CD14-positive monocyte (primary cell): Measurements from ENCODE around the gene DPYD. TPM values are rescaled to one million over a fixed set of nuclear protein-coding genes. Genes with fewer than 3 reads are reported as not detected.

Source experiments
- DNase-seq, 3 donors: peaks; one replicate each; pipeline ENCODE4 v3.0.0-alpha.2; 2011 to 2022
- H2AFZ ChIP-seq: 2 replicates; pipeline ENCODE4 v1.6.0; 2012; ENCODE audit warnings: mild to moderate bottlenecking, low read depth, low read length, inconsistent platforms; ENCODE audit not compliant: insufficient read depth, poor library complexity, severe bottlenecking
- H3K27ac ChIP-seq, 2 donors: 1 replicate in 1 of 2; 2 replicates in 1 of 2; pipeline ENCODE4 v1.5.1; 2012 to 2013; ENCODE audit warnings: low read length in 2 of 2, control low read depth in 1 of 2, inconsistent platforms in 1 of 2, low read depth in 1 of 2, mild to moderate bottlenecking in 1 of 2
- H3K27me3 ChIP-seq, 2 donors: one replicate each; pipeline versions ENCODE4 v1.6.0 to v1.6.1; 2011 to 2013; ENCODE audit warnings: low read length in 2 of 2; ENCODE audit not compliant: control insufficient read depth in 2 of 2, insufficient read depth in 2 of 2
- H3K36me3 ChIP-seq, 2 donors: replicated peaks in 1 of 2; 1 replicate in 1 of 2; 2 replicates in 1 of 2; pipeline versions ENCODE4 v1.5.1 to v1.6.1; 2012 to 2013; ENCODE audit warnings: low read length in 2 of 2, control low read depth in 1 of 2, inconsistent platforms in 1 of 2, mild to moderate bottlenecking in 1 of 2; ENCODE audit not compliant: insufficient read depth in 2 of 2, control insufficient read depth in 1 of 2
- H3K4me1 ChIP-seq, 2 donors: 1 replicate in 1 of 2; 2 replicates in 1 of 2; pipeline versions ENCODE4 v1.5.1 to v1.6.1; 2012 to 2013; ENCODE audit warnings: low read length in 2 of 2, control low read depth in 1 of 2, inconsistent platforms in 1 of 2, mild to moderate bottlenecking in 1 of 2, moderate library complexity in 1 of 2; ENCODE audit not compliant: insufficient read depth in 2 of 2, control insufficient read depth in 1 of 2
- H3K4me2 ChIP-seq: replicated peaks from 2 replicates; pipeline ENCODE3; 2012; ENCODE audit warnings: low read length, moderate library complexity, mild to moderate bottlenecking; ENCODE audit not compliant: poor library complexity, severe bottlenecking; ENCODE audit errors: extremely low read depth
- H3K4me3 ChIP-seq, 3 experiments: fragments of 200-600 bp in 1 of 3; sonication (generic) in 1 of 3; replicated peaks in 1 of 3; 1 replicate in 2 of 3; 2 replicates in 1 of 3; pipeline ENCODE4 v1.5.1; 2011 to 2013; ENCODE audit warnings: low read length in 3 of 3, mild to moderate bottlenecking in 3 of 3, control low read depth in 2 of 3, low read depth in 2 of 3, inconsistent platforms in 1 of 3, moderate library complexity in 1 of 3
- H3K79me2 ChIP-seq: 2 replicates; pipeline ENCODE4 v1.6.0; 2012; ENCODE audit warnings: mild to moderate bottlenecking, control low read depth, inconsistent platforms, low read length, moderate library complexity; ENCODE audit not compliant: insufficient read depth
- H3K9ac ChIP-seq: 2 replicates; pipeline ENCODE4 v1.6.0; 2017; ENCODE audit warnings: low read length, mild to moderate bottlenecking; ENCODE audit not compliant: insufficient read depth, poor library complexity, severe bottlenecking
- H3K9me3 ChIP-seq, 2 donors: replicated peaks in 1 of 2; 1 replicate in 1 of 2; 2 replicates in 1 of 2; pipeline versions ENCODE4 v1.5.1 to v1.6.1; 2012 to 2013; ENCODE audit warnings: low read length in 2 of 2, control low read depth in 1 of 2; ENCODE audit not compliant: control insufficient read depth in 1 of 2, insufficient read depth in 1 of 2
- H4K20me1 ChIP-seq: 2 replicates; pipeline ENCODE4 v1.6.0; 2012; ENCODE audit warnings: mild to moderate bottlenecking, low read length, control low read depth, moderate library complexity; ENCODE audit not compliant: insufficient read depth
- H3K27ac Mint-ChIP-seq, 7 donors: one replicate each; pipeline ENCODE4 v1.8.0; 2020; ENCODE audit warnings: mild to moderate bottlenecking in 7 of 7, mixed read lengths in 7 of 7, moderate library complexity in 6 of 7, inconsistent platforms in 2 of 7
- H3K27me3 Mint-ChIP-seq, 3 donors: one replicate each; pipeline ENCODE4 v1.8.0; 2021 to 2022; ENCODE audit warnings: low read depth in 3 of 3, mild to moderate bottlenecking in 3 of 3, mixed read lengths in 3 of 3, moderate library complexity in 3 of 3, inconsistent platforms in 1 of 3
- H3K36me3 Mint-ChIP-seq, 2 donors: one replicate each; pipeline ENCODE4 v1.8.0; 2020; ENCODE audit warnings: mixed read lengths in 2 of 2, inconsistent platforms in 1 of 2, mild to moderate bottlenecking in 1 of 2
- H3K4me1 Mint-ChIP-seq: one replicate; pipeline ENCODE4 v1.8.0; 2020; ENCODE audit warnings: mild to moderate bottlenecking, mixed read lengths
- H3K4me3 Mint-ChIP-seq, 2 donors: one replicate each; pipeline ENCODE4 v1.8.0; 2020; ENCODE audit warnings: mild to moderate bottlenecking in 2 of 2, mixed read lengths in 2 of 2, moderate library complexity in 1 of 2
- H3K9me3 Mint-ChIP-seq, 7 donors: one replicate each; pipeline ENCODE4 v1.8.0; 2020 to 2022; ENCODE audit warnings: mixed read lengths in 7 of 7, mild to moderate bottlenecking in 6 of 7, moderate library complexity in 6 of 7, inconsistent platforms in 2 of 7
- CTCF ChIP-seq: fragments of 200-600 bp; IDR thresholded peaks from one replicate; pipeline ENCODE4 v1.8.0; 2022; ENCODE audit warnings: antibody characterized with exemption, mild to moderate bottlenecking
- WGBS: methylation state at CpG from one replicate; pipeline ENCODE4 v1.1.5; 2013; ENCODE audit warnings: missing lambda C conversion rate; ENCODE audit not compliant: insufficient coverage; 5-methylcytosine and 5-hydroxymethylcytosine counted together
- intact Hi-C, 2 donors: fragments of 100-400 bp; cut with micrococcal nuclease; formaldehyde crosslinking; loops; one replicate each; pipeline versions ENCODE4 v1.15.0 to v1.15.1; 2023
- polyA plus RNA-seq, 3 donors: library from polyadenylated mRNA; depleted of rRNA in 1 of 3; unstranded in 2 of 3; stranded (reverse) in 1 of 3; fragments of 300-500 nt in 2 of 3; fragments of >200 nt in 1 of 3; fragmentation: Illumina TruSeq in 2 of 3; gene quantifications; 1 replicate in 2 of 3; 2 replicates in 1 of 3; pipeline ENCODE4 v1.2.3, GENCODE V29; 2012 to 2021

DPYD gene
- polyA plus RNA-seq, 3 donors, result 87.6 to 171 (median 144) TPM

GRCh38 chr1:97105531-97105930, 815.3 kb downstream of the DPYD start:
- DNase-seq, result no peak
- H3K27me3 Mint-ChIP-seq, result no peaks in the 10 kb centered on the region
- H3K4me3 ChIP-seq, result no peak overlapping the region
- peaks cover 0 to 4% of the 10 kb centered on the region in 2 donors for H3K9me3 ChIP-seq
- H3K9ac ChIP-seq, result no peak overlapping the region
- H3K36me3 ChIP-seq, result peaks cover 10 to 66% of the 10 kb centered on the region in 2 donors
- intact Hi-C loops, result no loop called here
- peaks cover 51 to 56% of the 10 kb centered on the region in 2 donors for H3K36me3 Mint-ChIP-seq
- H3K4me3 Mint-ChIP-seq, result no peak overlapping the region
- peaks cover 0 to 12% (median 3%) of the 10 kb centered on the region in 7 donors for H3K9me3 Mint-ChIP-seq
- H3K4me1 Mint-ChIP-seq, result no peaks in the 10 kb centered on the region
- WGBS, result no CpG with 5 or more reads among the region's 2 CpGs
- no peaks in the 10 kb centered on the region for H3K79me2 ChIP-seq
- no peak overlapping the region for H3K4me2 ChIP-seq
- no peaks in the 10 kb centered on the region for H3K4me1 ChIP-seq
- peaks cover 9% of the 10 kb centered on the region for H4K20me1 ChIP-seq
- H3K27ac Mint-ChIP-seq, result no peak overlapping the region
- no peak for TF ChIP-seq CTCF
- no peaks in the 10 kb centered on the region for H3K27me3 ChIP-seq
- no peak overlapping the region for H3K27ac ChIP-seq
- H2AFZ ChIP-seq, result no peak overlapping the region

- Histone ChIP-seq H4K20me1 (peaks cover 6% of the 10 kb centered on the region), H3K4me3 (no peak overlapping the region), H3K9me3 (peaks cover 0 to 3% of the 10 kb centered on the region in 2 donors), H3K9ac (no peak overlapping the region), H3K4me1 (no peaks in the 10 kb centered on the region), H3K36me3 (peaks cover 35 to 82% of the 10 kb centered on the region in 2 donors), H3K79me2 (no peaks in the 10 kb centered on the region), H3K27ac (no peak overlapping the region), H2AFZ (no peak overlapping the region), H3K27me3 (no peaks in the 10 kb centered on the region), H3K4me2 (no peak overlapping the region)
- Mint-ChIP-seq H3K4me3 (no peak overlapping the region), H3K4me1 (no peaks in the 10 kb centered on the region), H3K27ac (peak overlapping the region in 3 of 7 donors; percentile 31 to 56 (median 43)), H3K27me3 (no peaks in the 10 kb centered on the region), H3K9me3 (peaks cover 0 to 12% (median 2%) of the 10 kb centered on the region in 7 donors), H3K36me3 (peaks cover 58 to 62% of the 10 kb centered on the region in 2 donors)
- 100% methylated on average over 1 of the region's 2 CpGs for WGBS
- no peak for DNase-seq
- TF ChIP-seq CTCF, result no peak
- intact Hi-C loops, result no loop called here
Observed at GRCh38 chr1:97101509-97101908, 819.3 kb downstream of the DPYD start.
